Stimulated activated CD8-positive, alpha-beta memory T cell treated with anti-CD3 and anti-CD28 coated beads, Interleukin-4, amount 100 ng/mL, for 48 hours (primary cell): Measurements from ENCODE around the gene ZFAND2B.
A peak's percentile ranks its signal among the peaks of the same experiment; 100 is the strongest.
"Not testable (repeated sequence)": the region's sequence is repeated elsewhere in the genome, so short reads cannot be mapped to it uniquely, and the experiment has no call there.

Source experiments
- DNase-seq: peaks from one replicate; pipeline ENCODE4 v3.0.0-alpha.2; 2020

ZFAND2B gene

DNA sequence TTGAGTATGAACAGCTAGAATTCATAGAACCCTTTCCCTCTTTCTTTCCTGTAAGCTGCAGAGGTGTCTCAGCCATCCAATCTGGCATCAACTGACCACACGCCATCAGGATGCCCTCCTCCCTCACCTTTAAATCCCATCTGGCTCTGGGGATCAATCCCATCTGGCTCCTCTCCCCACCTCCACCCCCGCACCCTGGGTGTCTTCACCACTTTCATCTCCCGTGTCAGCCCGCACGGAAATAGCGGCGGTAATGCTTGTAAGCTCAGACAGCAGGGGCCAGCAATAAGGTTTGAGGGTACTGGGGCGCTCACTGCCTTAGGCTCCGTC lies 46.0 kb downstream of the ZFAND2B start:
- no peak for DNase-seq

DNA sequence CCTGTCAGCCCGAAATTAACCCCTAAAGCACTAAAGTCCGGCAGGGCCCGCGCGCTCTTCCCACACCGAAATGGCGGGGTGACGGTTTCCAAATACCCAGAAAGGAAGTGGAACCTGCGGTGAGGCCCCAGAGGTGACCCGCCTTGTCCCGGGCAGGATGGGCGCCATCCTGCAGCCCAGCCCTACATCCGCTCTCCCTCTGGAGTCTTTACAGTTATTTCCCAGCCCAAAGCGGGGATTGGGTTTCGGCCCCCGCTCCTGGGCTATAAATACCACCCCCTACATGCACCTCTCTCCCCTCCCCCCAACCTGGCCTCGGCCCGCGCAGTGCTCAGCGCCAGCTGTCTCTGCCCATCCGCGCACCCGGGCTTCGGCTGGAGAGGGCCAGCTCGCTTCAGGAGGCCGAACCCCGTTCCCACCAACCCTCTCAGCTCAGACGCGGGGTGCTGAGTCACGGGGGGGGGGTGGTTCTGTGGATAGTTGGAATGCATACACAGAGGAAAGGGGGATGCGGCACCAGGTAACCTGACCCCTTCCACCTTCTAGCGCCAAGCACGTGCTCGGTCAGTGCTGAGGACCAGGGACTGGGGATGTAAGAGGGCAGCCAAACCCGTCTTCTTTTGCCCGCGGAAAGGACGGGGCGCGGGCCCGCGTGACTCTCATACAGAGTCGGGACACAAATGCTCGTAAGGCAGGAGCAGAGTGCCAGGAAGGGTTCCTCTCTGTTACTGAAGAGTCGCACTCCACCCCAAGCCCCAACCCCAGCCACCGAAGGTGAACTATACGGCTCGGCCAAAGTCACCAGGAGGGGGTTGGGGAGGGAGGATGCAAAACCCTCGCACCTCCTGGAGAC lies 46.5 kb downstream of the ZFAND2B start, which contains the start of gene TUBA4B:
Gene TUBA4B, plus strand, starts transcription at position 344 of the 853 bp plus-strand sequence. Its CDS starts 165 bp downstream, at position 509.
- peak; percentile 65 for DNase-seq

DNA sequence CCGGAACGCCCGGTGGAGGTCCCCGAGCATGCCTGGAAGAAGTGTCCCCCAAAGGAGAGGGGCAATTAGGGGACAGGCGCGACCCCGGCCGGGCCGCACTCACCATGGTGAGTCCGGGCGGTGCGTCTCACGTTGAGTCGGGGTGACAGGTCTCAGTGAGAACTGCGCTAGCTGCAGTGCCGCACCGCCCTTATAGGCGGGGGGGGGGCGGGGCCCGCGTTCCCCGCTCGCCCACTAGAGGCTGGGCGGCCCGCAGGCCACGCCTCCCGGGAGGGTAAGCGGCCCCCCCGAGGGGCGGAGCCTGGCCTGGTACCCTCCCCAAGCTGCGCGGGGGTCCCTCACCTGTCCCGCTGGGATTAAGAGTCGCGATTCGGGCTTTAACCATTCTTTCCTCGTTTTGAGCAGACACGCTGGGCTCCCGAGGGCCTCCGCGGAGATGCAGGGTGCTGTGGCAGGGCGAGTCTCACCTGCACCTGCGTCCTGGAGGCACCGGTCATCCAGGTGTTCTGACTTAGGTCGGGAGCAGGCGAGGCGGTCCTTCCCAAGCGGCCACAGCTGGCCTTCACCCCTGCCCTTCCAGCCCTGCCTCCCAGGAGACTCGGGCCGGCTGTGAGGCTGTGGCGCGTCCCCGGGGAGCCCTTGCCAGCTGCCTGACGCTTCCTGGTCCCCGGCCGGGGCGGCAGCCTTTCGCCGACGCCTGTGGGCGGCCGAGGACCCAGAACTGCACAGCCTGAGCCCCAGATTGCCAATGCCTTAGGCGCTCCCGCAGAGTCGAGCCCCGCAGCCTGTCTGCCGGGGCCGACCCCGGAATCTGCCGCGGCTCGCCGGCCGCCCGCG lies 47.4 kb downstream of the ZFAND2B start, which contains the start of gene TUBA4A:
Gene TUBA4A, minus strand, starts transcription at position 166 of the 837 bp plus-strand sequence. Its CDS starts 60 bp downstream, at position 106.
- peak; percentile 93 for DNase-seq

DNA sequence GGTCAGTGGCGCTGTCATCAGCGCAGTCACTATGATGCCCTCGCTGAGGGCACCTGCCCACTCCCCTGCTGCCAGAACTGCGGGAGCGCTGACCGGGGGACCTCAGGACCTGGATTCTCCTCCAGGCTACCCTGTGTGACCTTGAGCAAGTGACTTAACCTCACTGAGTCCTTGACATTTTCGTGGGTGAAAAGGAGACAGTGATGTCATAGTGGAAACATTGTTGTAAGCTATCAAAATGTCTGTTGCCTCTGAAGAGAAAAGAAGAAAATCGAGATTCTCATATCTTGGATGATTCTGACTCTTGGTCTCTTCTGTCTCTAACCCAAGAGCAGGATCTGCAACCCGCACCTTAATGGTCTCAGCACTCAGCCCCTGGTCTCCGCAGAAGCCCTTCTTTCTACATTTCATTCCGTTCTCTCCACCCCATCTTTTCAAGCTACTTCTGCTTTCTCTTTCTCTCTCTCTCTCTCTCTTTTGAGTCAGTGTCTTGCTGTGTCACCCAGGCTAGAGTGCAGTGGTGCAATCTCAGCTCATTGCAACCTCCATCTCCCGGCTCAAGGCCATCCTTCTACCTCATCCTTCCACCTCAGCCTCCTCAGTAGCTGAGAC lies 48.1 kb downstream of the ZFAND2B start:
- DNase-seq: peak; percentile 53

DNA sequence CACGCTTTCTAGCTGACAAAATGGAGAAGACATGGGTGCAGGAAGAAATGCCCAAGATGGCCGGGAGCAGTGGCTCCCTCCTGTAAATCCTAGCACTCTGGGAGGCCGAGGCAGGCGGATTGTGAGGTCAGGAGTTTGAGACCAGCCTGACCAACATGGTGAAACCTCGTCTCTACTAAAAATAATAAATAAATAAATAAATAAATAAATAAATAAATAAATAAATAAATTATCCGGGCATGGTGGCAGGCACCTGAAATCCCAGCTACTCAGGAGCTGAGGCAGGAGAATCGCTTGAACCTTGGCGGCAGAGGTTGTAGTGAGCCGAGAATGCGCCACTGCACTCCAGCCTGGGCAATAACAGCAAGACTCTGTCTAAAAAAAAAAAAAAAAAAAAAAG lies 52.4 kb downstream of the ZFAND2B start:
- not testable (repeated sequence) for DNase-seq
